K562 (cell line): ENCODE measurements around the gene STX18. TPM values are rescaled to one million over a fixed set of nuclear protein-coding genes. Genes with fewer than 3 reads are reported as not detected.
A peak's percentile ranks its signal among the peaks of the same experiment; 100 is the strongest.

Experiments used
- ATAC-seq: fragments of 200-7000 bp; cut with Tn5 transposase; 3 replicates; pipeline ENCODE4 v1.9.1; 2020; ENCODE audit warnings: moderate library complexity
- BruUV-seq: library from RNA; stranded (reverse); fragments of 400-500 nt; replicated peaks from 2 replicates; lab custom pipeline; 2021; lab: Mats Ljungman, UMichigan
- CTCF ChIA-PET: fragments of 300-600 bp; formaldehyde crosslinking; extraction: SDS; loops from one replicate; lab custom pipeline; 2021; ENCODE audit warnings: low intra/inter-chr PET ratio; lab: Yijun Ruan, JAX
- POLR2A ChIA-PET: fragments of 300-600, 350-650 bp; sonication (Branson Sonifier 250); formaldehyde crosslinking; extraction: SDS; loops from one replicate; lab custom pipeline; 2021; ENCODE audit warnings: antibody characterized with exemption, inconsistent platforms; lab: Yijun Ruan, JAX
- DNase-seq, 4 experiments: peaks; one replicate each; pipeline versions ENCODE4 v3.0.0 to v3.0.0-alpha.2; 2011 to 2018; ENCODE audit warnings: low spot score in 3 of 4, mixed read lengths in 3 of 4; ENCODE audit errors: extremely low read depth in 1 of 4
- FAIRE-seq: peaks from 2 replicates; lab custom pipeline; 2011; peaks lifted over from hg19 to GRCh38; lab: Jason Lieb, UNC
- H2AFZ ChIP-seq: 2 replicates; pipeline ENCODE4 v1.6.0; 2011; ENCODE audit warnings: low read depth, low read length, control low read depth, inconsistent platforms
- H3K27ac ChIP-seq: fragments of 200-600 bp; 3 replicates; pipeline ENCODE4 v1.8.0; 2011; ENCODE audit warnings: low read depth, mild to moderate bottlenecking, control low read depth, inconsistent platforms, low read length, moderate library complexity, mixed read lengths; ENCODE audit errors: extremely low read depth
- H3K27me3 ChIP-seq, 2 experiments: fragments of 300-600 bp in 1 of 2; 2 replicates in 1 of 2; 3 replicates in 1 of 2; pipeline versions ENCODE4 v1.6.0 to v1.8.0; 2011; ENCODE audit warnings: inconsistent platforms in 2 of 2, low read length in 2 of 2, mild to moderate bottlenecking in 1 of 2, mixed read lengths in 1 of 2, moderate library complexity in 1 of 2; ENCODE audit not compliant: control insufficient read depth in 2 of 2, insufficient read depth in 2 of 2
- H3K36me3 ChIP-seq: fragments of 300-600 bp; 3 replicates; pipeline ENCODE4 v1.8.0; 2011; ENCODE audit warnings: mild to moderate bottlenecking, low read length, inconsistent platforms; ENCODE audit not compliant: control insufficient read depth, insufficient read depth
- H3K4me1 ChIP-seq, 2 experiments: fragments of 200-600 bp in 1 of 2; replicated peaks in 1 of 2; 2 replicates in 1 of 2; 3 replicates in 1 of 2; pipeline versions ENCODE4 v1.5.1 to v1.8.0; 2011; ENCODE audit warnings: inconsistent platforms in 2 of 2, low read length in 2 of 2, mild to moderate bottlenecking in 1 of 2, mixed read lengths in 1 of 2, moderate library complexity in 1 of 2; ENCODE audit not compliant: control insufficient read depth in 2 of 2, insufficient read depth in 2 of 2
- H3K4me2 ChIP-seq: 2 replicates; pipeline ENCODE4 v1.6.1; 2011; ENCODE audit warnings: low read length, control low read depth, inconsistent platforms, mixed read lengths; ENCODE audit not compliant: insufficient read depth
- H3K4me3 ChIP-seq: fragments of 200-600 bp; sonication (generic), shearing (Covaris generic); 2 replicates; pipeline ENCODE4 v1.5.1; 2016; ENCODE audit warnings: control low read depth, inconsistent platforms
- H3K79me2 ChIP-seq: fragments of 200-600 bp; 3 replicates; pipeline ENCODE4 v1.8.0; 2011; ENCODE audit warnings: low read length, inconsistent platforms; ENCODE audit not compliant: control insufficient read depth, insufficient read depth
- H3K9ac ChIP-seq, 2 experiments: 2 replicates each; pipeline versions ENCODE4 v1.6.0 to v1.6.1; 2011; ENCODE audit warnings: low read depth in 2 of 2, low read length in 2 of 2, control low read depth in 1 of 2, inconsistent platforms in 1 of 2, mild to moderate bottlenecking in 1 of 2, mixed read lengths in 1 of 2; ENCODE audit not compliant: insufficient read depth in 1 of 2
- H3K9me1 ChIP-seq: one replicate; pipeline ENCODE4 v1.6.0; 2011; ENCODE audit warnings: inconsistent platforms, mild to moderate bottlenecking, low read length, moderate library complexity; ENCODE audit not compliant: control insufficient read depth, insufficient read depth
- H3K9me3 ChIP-seq: replicated peaks from 2 replicates; pipeline ENCODE4 v1.5.1; 2011; ENCODE audit warnings: low read depth, low read length, inconsistent platforms; ENCODE audit not compliant: control insufficient read depth, insufficient read depth
- H4K20me1 ChIP-seq: replicated peaks from 2 replicates; pipeline ENCODE4 v1.6.1; 2011; ENCODE audit warnings: low read length, inconsistent platforms, mixed read lengths; ENCODE audit not compliant: control insufficient read depth, insufficient read depth
- DLX4 ChIP-seq: fragments of 250-450 bp; sonication (Bioruptor Pico); IDR thresholded peaks from 2 replicates; pipeline ENCODE4 v1.6.1; 2021; ENCODE audit warnings: mild to moderate bottlenecking
- E4F1 ChIP-seq: fragments of 250-450 bp; sonication (Bioruptor Pico); IDR thresholded peaks from 2 replicates; pipeline ENCODE4 v1.5.0; 2021; ENCODE audit warnings: mild to moderate bottlenecking, borderline replicate concordance
- NFATC3 ChIP-seq: fragments of 450-650 bp; IDR thresholded peaks from 2 replicates; pipeline ENCODE4 v1.6.1; 2017; ENCODE audit warnings: mild to moderate bottlenecking
- PHTF2 ChIP-seq: fragments of 250-450 bp; sonication (Bioruptor Pico); IDR thresholded peaks from 2 replicates; pipeline ENCODE4 v1.5.0; 2021; ENCODE audit warnings: mild to moderate bottlenecking
- PREB ChIP-seq: sonication (generic); formaldehyde crosslinking; IDR thresholded peaks from 2 replicates; pipeline ENCODE4 v1.8.1; 2023; ENCODE audit warnings: mild to moderate bottlenecking, missing genetic modification reagents
- RREB1 ChIP-seq: fragments of 250-450 bp; sonication (Bioruptor Pico); IDR thresholded peaks from 2 replicates; pipeline ENCODE4 v1.4.0; 2020
- SLC30A9 ChIP-seq: fragments of 250-450 bp; sonication (Bioruptor Pico); IDR thresholded peaks from 2 replicates; pipeline ENCODE4 v1.8.0; 2022; ENCODE audit warnings: mild to moderate bottlenecking, moderate library complexity
- TRIM25 ChIP-seq: fragments of 450-650 bp; IDR thresholded peaks from 2 replicates; pipeline ENCODE4 v1.7.0; 2016; ENCODE audit warnings: borderline replicate concordance
- WGBS: fragments of 100-300 bp; shearing (Covaris generic); methylation state at CpG from one replicate; pipeline ENCODE4 v1.1.6; 2016; ENCODE audit warnings: low coverage, mixed read lengths; ENCODE audit not compliant: insufficient coverage; ENCODE audit errors: missing lambda C conversion rate; 5-methylcytosine and 5-hydroxymethylcytosine counted together
- in situ Hi-C: fragments of 300-500 bp; cut with MboI; formaldehyde crosslinking; loops from 4 replicates; pipeline ENCODE4 v1.15.0; 2018; ENCODE audit warnings: inconsistent platforms, mixed read lengths
- intact Hi-C: fragments of 100-400 bp; cut with micrococcal nuclease; formaldehyde crosslinking; loops from 2 replicates; pipeline ENCODE4 v1.14.2; 2022
- polyA plus RNA-seq, 8 experiments: library from polyadenylated mRNA; depleted of rRNA in 4 of 8; stranded (reverse) in 5 of 8; unstranded in 3 of 8; fragments of >200 nt; fragmentation: Nextera tagmentation in 2 of 8; fragmentation: Illumina TruSeq in 1 of 8; extraction: Ambion mirVana in 2 of 8; extraction: Trizol in 1 of 8; gene quantifications; 2 replicates each; pipeline versions ENCODE4 v1.2.1 to v1.2.3, GENCODE V29; 2011 to 2014; ENCODE audit warnings: inconsistent platforms in 1 of 8, missing spikeins in 1 of 8
- total RNA-seq, 7 experiments: library from RNA; depleted of rRNA in 6 of 7; stranded (reverse); fragments of >200 nt in 6 of 7; fragmentation: Illumina TruSeq in 2 of 7; extraction: Trizol in 2 of 7; gene quantifications; 2 replicates each; pipeline versions ENCODE4 v1.2.1 to v1.2.3, GENCODE V29; 2011 to 2021; ENCODE audit warnings: low replicate concordance in 1 of 7

STX18 gene
- total and polyA plus RNA-seq, 9 of the 15 experiments (the other 6 are each of a cell fraction or from before 2014, with no cell fraction given): 6.2 to 41.7 (median 22.7) TPM

GRCh38 chr4:4472344-4472958 is 69.4 kb downstream of the STX18 start:
- H3K9me1 ChIP-seq: no peaks in the 10 kb centered on the region
- no TSS peak for BruUV-seq
- TF ChIP-seq SLC30A9 (CRISPR knock-in tag) (no peak), PREB (no peak), PHTF2 (CRISPR knock-in tag) (no peak), TRIM25 (no peak), RREB1 (CRISPR knock-in tag) (no peak), E4F1 (CRISPR knock-in tag) (no peak), NFATC3 (no peak), DLX4 (CRISPR knock-in tag) (no peak)

More at GRCh38 chr4:4472344-4472958, 69.4 kb downstream of the STX18 start:
- Histone ChIP-seq H2AFZ (no peak overlapping the region), H3K9ac (no peak overlapping the region), H3K27me3 (no peaks in the 10 kb centered on the region), H3K4me2 (no peak overlapping the region), H3K4me1 (no peaks in the 10 kb centered on the region), H3K27ac (no peak overlapping the region), H3K36me3 (peaks cover 30% of the 10 kb centered on the region; the same call in 2 of the 3 replicates), H3K4me3 (no peak overlapping the region), H3K9me3 (no peaks in the 10 kb centered on the region), H3K79me2 (no peaks in the 10 kb centered on the region), H4K20me1 (peaks cover 14% of the 10 kb centered on the region)
- CTCF ChIA-PET: no interaction called here
- ATAC-seq: no peak
- WGBS: 74% methylated on average over 8 of the region's 8 CpGs
- POLR2A ChIA-PET: no interaction called here
- DNase-seq: no peak
- in situ Hi-C loops: no loop called here
- intact Hi-C loops: no loop called here
- FAIRE-seq: peak; percentile 11
